WTC11 (cell line): Measurements from ENCODE around the gene ALG2.

Experiments
- ETV6 ChIP-seq: sonication (generic); formaldehyde crosslinking; IDR thresholded peaks from 2 replicates; pipeline ENCODE4 v1.8.1; 2022; ENCODE audit warnings: mild to moderate bottlenecking, missing genetic modification reagents
- FOXP1 ChIP-seq: sonication (generic); formaldehyde crosslinking; IDR thresholded peaks from 2 replicates; pipeline ENCODE4 v1.8.0; 2022; ENCODE audit warnings: missing genetic modification reagents, mild to moderate bottlenecking, moderate library complexity, borderline replicate concordance
- PRRX2 ChIP-seq: fragments of 250-450 bp; sonication (Bioruptor Pico); IDR thresholded peaks from 2 replicates; pipeline ENCODE4 v1.8.0; 2021; ENCODE audit warnings: mild to moderate bottlenecking
- SP1 ChIP-seq: sonication (generic); formaldehyde crosslinking; conservative IDR thresholded peaks from 2 replicates; pipeline ENCODE4 v1.8.1; 2022; ENCODE audit warnings: missing genetic modification reagents
- TEAD4 ChIP-seq: sonication (generic); formaldehyde crosslinking; IDR thresholded peaks from 2 replicates; pipeline ENCODE4 v1.8.0; 2022; ENCODE audit warnings: mild to moderate bottlenecking, missing genetic modification reagents
- ZNF121 ChIP-seq: sonication (generic); formaldehyde crosslinking; IDR thresholded peaks from 2 replicates; pipeline ENCODE4 v1.8.0; 2023; ENCODE audit warnings: missing genetic modification reagents
- ZNF232 ChIP-seq: sonication (generic); formaldehyde crosslinking; IDR thresholded peaks from 2 replicates; pipeline ENCODE4 v1.8.0; 2022; ENCODE audit warnings: mild to moderate bottlenecking, missing genetic modification reagents
- ZNF281 ChIP-seq: sonication (generic); formaldehyde crosslinking; IDR thresholded peaks from 2 replicates; pipeline ENCODE4 v1.8.0; 2023; ENCODE audit warnings: mild to moderate bottlenecking, missing genetic modification reagents
- TF ChIP-seq, protein P1 (sequence below): fragments of 200-600 bp; IDR thresholded peaks from 2 replicates; pipeline ENCODE4 v1.8.0; 2022; ENCODE audit warnings: antibody characterized with exemption

- TF ChIP-seq ETV6 (no peak), SP1 (CRISPR knock-in tag) (no peak), TEAD4 (no peak), PRRX2 (no peak), ZNF121 (CRISPR knock-in tag) (no peak), ZNF232 (CRISPR knock-in tag) (no peak), ZNF281 (CRISPR knock-in tag) (no peak), FOXP1 (CRISPR knock-in tag) (no peak)
- TF ChIP-seq, protein P1, sequence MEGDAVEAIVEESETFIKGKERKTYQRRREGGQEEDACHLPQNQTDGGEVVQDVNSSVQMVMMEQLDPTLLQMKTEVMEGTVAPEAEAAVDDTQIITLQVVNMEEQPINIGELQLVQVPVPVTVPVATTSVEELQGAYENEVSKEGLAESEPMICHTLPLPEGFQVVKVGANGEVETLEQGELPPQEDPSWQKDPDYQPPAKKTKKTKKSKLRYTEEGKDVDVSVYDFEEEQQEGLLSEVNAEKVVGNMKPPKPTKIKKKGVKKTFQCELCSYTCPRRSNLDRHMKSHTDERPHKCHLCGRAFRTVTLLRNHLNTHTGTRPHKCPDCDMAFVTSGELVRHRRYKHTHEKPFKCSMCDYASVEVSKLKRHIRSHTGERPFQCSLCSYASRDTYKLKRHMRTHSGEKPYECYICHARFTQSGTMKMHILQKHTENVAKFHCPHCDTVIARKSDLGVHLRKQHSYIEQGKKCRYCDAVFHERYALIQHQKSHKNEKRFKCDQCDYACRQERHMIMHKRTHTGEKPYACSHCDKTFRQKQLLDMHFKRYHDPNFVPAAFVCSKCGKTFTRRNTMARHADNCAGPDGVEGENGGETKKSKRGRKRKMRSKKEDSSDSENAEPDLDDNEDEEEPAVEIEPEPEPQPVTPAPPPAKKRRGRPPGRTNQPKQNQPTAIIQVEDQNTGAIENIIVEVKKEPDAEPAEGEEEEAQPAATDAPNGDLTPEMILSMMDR, result no peak
Observed at GRCh38 chr9:99253772-99254431, 32.2 kb upstream of the ALG2 start.
